HFF-Myc (cell line): Measurements from ENCODE around the gene OVOL1.

ENCODE experiments used
- DNase-seq: peaks from one replicate; pipeline ENCODE4 v3.0.0-alpha.2; 2011; ENCODE audit warnings: low read depth; ENCODE audit errors: extremely low read depth
- H3K4me3 ChIP-seq: replicated peaks from 2 replicates; pipeline ENCODE4 v1.5.1; 2011; ENCODE audit warnings: low read depth, mild to moderate bottlenecking, control low read depth, low read length
- TF ChIP-seq, protein P1 (sequence below): IDR thresholded peaks from 2 replicates; pipeline ENCODE4 v1.5.1; 2012; ENCODE audit warnings: mild to moderate bottlenecking, low read depth, low read length, control low read depth; ENCODE audit errors: missing control alignments

Gene OVOL1

DNA sequence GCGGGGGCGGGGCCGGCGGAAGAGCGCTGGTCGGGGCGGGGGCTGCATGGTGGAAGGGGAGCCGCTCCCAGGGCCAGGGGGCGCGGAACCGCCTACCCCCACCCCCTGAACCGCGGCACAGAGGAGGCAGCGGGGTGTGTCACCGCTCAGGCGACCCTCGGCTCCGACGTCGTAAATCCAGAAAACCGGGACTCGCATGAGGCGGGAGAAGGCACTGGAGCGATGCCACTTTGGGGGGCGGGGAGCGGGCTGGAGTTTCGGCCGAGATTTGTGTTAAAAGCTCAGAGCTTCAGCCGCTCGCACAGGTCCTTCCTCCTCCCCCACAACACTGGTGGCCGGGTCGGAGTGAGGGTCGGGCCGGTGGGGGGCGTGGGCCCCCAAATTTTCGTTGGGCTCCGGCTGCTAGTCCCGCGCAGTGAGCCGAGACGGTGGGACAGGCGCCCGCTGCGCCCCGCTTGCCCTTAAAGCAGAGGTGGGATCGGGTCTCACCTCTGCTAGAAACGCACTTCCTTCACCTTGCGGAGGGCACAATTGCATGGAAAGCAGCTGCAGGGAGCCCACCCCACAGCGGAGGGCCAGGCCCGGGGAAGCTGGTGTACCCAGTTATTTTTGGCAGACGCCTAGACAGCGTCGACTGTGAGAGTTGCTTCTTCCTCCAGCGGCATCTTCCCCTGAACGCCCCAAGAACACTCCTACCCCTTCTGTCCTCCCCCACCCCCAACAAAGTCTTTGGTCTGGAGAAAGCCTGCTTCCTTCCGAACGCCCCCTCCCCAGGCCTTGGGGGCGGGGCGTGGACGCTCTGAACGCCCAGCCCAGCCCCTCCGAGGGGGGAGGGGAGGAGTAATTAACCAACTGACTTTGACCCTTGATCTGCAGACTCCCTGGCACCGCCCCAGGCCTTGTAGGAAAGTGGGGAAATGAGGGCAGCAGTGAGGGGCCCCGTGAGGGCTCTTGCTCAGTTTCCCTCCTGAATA is 1.1 kb downstream of the OVOL1 start:
- H3K4me3 ChIP-seq = no peak overlapping the region
- TF ChIP-seq, protein P1, sequence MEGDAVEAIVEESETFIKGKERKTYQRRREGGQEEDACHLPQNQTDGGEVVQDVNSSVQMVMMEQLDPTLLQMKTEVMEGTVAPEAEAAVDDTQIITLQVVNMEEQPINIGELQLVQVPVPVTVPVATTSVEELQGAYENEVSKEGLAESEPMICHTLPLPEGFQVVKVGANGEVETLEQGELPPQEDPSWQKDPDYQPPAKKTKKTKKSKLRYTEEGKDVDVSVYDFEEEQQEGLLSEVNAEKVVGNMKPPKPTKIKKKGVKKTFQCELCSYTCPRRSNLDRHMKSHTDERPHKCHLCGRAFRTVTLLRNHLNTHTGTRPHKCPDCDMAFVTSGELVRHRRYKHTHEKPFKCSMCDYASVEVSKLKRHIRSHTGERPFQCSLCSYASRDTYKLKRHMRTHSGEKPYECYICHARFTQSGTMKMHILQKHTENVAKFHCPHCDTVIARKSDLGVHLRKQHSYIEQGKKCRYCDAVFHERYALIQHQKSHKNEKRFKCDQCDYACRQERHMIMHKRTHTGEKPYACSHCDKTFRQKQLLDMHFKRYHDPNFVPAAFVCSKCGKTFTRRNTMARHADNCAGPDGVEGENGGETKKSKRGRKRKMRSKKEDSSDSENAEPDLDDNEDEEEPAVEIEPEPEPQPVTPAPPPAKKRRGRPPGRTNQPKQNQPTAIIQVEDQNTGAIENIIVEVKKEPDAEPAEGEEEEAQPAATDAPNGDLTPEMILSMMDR = no peak
- no peak for DNase-seq

DNA sequence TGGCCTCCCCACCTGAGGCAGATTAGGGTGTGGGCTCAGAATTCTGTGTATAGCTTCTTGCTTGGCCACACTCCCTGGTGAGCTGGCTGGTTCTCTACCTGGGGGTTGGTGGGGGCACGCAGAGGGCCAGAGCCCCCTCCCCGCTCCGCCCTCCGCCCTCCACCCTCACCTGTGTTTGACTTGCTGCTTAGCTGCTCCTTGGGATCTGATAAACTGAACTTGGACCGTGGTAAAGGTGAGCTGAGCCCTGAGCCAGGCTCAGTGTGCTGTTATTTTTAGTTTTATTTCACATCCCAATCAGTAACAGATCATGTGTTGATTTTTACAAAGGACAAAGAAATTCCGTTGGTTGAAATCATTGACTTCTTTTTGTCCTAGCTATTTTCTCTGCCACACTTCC is 2.0 kb downstream of the OVOL1 start:
- TF ChIP-seq, protein P1 = no peak
- H3K4me3 ChIP-seq = no peak overlapping the region

DNA sequence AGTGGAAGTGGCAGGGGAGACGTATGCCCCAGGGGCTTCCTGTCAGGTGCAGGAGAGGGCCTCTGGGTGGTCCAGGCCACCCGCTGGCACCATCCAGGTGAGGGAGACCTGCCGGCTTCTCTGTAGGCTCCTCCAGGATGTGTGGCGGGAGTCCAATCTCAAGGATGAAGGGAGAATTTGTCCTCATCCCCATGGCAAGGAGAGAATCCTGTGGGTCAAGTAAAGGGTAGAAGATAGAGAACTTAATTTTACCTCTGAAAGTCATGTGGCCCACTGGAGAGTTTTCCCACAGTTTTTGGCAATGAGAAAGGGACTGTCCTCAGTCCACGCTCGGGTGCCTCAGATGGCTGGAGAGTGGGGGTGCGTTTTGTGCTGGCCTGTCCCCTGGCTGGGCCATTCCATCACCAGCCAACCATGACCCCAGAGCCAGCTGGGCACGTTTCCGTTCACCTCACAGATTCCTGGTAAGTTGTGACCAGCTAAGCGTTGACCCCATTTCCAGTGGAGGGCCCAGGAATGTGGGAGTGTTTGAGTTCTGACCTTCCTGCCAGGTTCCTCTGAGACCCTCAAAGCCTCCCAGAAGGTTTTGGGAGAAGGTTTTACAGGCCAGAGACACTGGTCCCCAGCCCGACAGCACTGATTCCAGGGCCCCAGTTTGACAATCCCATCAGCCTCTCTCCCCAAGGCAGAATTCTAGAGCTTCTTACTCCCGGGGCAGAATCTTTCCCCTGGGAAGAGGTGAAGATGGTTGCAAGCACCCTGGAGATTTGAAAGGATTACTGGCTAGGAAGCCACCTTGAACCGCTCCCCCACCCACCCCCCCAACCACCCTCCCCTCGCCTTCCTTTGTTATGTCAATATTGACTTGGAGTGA is 2.6 kb downstream of the OVOL1 start:
- TF ChIP-seq, protein P1 = no peak
- DNase-seq = no peak
- H3K4me3 ChIP-seq = no peak overlapping the region

More for the DNA sequence above, 2.0 kb downstream of the OVOL1 start:
- no peak for DNase-seq

DNA sequence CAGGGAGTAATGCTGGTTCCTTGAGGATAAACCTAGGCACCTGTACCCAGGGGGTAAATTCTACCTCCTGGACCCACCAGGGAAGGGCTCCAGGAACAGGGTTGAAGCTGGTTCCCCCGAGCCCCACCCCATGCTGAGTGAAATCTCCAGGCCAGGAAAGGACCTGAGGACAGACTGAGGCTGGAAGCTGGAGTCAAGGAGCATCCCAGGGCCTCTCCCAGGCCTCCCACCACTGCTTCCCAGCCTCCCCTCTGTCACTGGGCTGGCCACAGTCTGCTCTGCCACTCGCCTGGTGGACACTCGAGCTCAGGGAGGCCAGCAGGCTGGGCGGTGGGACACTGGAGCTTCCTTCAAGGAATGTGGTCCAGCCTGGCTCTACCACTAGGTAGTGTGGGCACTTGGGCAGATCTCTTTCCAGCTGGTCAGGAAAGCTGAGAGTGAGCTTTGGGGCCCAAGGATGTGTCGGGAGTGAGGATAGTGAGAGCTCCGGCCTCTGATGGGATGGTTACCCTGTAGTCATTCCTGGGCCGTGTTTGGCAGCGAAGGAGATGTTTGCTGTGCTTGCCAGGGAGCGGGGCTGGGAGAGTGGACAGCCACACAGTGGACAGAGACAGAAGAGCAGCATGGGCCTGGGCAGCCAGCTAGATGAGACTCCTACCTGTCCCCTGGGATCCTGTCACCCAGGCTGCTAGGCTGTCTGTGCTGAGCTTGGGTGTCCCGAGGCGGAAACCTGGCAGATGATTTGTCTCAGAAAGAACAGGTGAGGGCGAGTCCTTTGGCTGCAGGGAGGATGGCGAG is 3.4 kb downstream of the OVOL1 start:
- H3K4me3 ChIP-seq = no peak overlapping the region
- TF ChIP-seq, protein P1 = no peak
- no peak for DNase-seq

DNA sequence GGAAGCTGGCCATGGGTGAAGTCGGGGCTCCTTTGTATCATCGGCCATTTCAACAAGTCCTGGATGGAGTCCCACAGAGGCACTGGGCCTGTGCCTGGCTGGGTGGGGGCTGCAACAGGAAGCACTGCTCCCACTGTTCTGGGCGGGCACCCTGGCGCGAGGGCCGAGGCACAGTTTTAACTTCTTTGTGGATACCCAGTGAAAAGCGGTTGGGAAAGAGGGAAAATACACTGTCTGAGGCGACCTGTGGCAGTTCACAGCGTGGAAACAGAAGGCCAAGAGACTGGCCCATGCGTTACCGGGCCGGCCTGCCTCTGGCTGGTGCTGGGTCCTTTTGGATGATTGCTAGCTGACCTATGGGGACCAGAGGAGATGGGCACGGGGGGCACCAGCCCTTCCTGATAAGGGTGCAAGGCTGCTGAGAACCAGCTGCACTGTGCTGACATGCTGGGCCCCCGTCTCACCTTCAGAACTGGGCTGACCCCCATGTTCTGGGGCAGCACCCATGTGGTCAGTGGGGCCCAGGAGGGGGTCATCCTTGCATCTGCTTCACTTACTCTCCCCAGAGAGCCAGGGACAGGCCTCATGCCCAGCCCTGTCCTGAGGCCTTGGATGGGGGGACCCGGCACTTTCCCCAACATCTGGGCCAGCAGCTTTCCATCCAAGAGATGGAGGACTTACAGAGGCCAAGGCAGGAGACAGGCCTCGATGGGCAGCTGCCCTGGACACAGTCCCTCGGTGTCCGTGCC is 4.2 kb downstream of the OVOL1 start:
- DNase-seq = no peak
- TF ChIP-seq, protein P1 = no peak
- no peak overlapping the region for H3K4me3 ChIP-seq
